ENCODE results near the gene CXCL3.
"Not testable (repeated sequence)": the region's sequence is repeated elsewhere in the genome, so short reads cannot be mapped to it uniquely, and the experiment has no call there.

GRCh38 chr4:74079024-74079423 is 40.5 kb upstream of the CXCL3 start:
- TF ChIP-seq, protein P1, sequence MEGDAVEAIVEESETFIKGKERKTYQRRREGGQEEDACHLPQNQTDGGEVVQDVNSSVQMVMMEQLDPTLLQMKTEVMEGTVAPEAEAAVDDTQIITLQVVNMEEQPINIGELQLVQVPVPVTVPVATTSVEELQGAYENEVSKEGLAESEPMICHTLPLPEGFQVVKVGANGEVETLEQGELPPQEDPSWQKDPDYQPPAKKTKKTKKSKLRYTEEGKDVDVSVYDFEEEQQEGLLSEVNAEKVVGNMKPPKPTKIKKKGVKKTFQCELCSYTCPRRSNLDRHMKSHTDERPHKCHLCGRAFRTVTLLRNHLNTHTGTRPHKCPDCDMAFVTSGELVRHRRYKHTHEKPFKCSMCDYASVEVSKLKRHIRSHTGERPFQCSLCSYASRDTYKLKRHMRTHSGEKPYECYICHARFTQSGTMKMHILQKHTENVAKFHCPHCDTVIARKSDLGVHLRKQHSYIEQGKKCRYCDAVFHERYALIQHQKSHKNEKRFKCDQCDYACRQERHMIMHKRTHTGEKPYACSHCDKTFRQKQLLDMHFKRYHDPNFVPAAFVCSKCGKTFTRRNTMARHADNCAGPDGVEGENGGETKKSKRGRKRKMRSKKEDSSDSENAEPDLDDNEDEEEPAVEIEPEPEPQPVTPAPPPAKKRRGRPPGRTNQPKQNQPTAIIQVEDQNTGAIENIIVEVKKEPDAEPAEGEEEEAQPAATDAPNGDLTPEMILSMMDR (IDR thresholded peaks at IDR 0.05 in 2 of 3, conservative IDR thresholded peaks at IDR 0.05 in 1 of 3; ENCODE audit: borderline replicate concordance in 1 of 3, insufficient read depth in 1 of 3, low read depth in 2 of 3, low read length in 2 of 3): not testable (repeated sequence)
- not testable (repeated sequence) for TF ChIP-seq POLR2A (IDR thresholded peaks at IDR 0.05; ENCODE audit: borderline replicate concordance, extremely low read depth, insufficient read depth, insufficient read length); JUND (IDR thresholded peaks at IDR 0.05); FOSL1 (IDR thresholded peaks at IDR 0.05; ENCODE audit: low read depth); EZH2 (IDR thresholded peaks at IDR 0.05); ATF3 (IDR thresholded peaks at IDR 0.05)

Data from HCT116 (cell line).